Measurements from ENCODE around the gene LRMDA.

LRMDA gene

DNA sequence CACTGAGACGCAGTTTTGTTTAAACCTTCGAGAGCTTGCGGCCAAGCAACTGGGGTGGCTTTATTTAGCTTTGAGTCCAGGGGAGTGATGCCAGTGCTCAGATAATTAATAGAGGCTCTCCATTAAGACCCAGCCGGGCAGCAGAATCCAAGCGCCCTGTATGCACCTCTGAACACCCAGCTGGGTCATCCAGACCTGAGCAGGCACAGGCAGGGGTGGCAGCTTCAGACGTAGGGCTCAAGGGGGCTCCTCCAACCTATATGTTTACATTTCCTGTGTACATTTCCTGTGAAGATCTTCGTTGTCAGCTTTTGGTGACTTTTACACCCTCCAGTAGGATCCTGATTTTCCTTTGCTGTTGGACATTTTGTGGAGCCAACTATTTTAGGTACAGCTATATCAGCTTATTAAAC is 719.5 kb downstream of the LRMDA start:
- no peak for DNase-seq

GRCh38 chr10:76152186-76152585 is 720.8 kb downstream of the LRMDA start:
- no peak for DNase-seq

DNA sequence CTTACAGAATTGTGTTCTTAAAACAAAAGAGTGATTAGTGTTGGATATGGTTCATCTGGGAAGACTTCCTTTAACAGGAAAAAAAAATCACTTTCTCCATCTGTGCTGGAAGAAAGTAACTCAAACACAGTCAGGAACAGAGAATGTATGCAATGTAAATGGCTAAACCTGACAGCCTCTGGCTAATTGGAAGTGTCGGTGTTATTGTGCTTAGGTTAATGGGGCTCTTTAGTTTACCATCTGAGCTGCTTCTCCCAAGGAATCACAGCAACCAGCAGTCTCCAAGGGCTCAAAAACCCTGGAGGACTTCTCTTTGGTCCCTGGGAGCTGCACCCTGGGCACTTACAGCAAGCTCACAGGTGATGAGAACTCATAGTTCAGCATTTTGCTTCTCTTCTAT is 724.5 kb downstream of the LRMDA start:
- no peak for DNase-seq

DNA sequence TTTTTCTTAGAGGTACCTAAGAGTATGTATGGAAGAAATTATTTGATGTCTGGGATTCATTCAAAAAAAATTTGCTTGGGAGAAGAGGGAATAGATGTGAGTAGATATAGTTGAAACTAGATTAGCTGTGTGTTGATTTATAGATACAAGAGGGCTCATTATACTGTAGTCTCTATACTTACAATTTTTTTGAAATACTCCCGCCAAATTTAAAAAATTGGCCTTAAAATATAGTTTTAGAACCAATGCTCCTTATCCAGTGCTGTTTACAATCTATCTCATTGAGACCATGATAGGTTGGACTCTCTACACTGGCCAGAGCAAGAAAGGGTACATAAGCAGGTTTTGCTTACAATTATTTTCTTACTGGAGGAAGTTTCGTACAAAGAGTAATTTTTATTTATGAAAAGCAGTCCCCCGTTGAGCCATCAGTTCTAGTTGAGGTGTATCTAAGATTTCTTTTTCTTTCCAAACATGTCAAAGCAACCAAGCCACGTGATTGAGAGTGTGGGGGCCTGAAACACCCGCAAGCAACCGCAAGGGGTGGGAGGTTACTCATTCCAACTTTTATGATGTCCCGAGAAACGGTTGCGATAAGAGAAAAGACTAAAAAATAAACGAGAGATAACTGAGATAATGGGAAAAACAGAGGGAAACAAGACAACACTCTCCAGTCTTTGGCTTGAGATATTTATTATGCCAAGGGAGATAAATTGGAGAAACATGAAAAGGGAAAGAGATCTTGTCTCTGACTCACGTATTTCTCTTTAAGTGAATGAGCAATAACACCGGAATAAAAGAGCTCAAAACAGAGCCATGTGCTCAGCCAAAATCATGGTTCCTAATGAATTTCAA is 729.2 kb downstream of the LRMDA start:
- DNase-seq = no peak

DNA sequence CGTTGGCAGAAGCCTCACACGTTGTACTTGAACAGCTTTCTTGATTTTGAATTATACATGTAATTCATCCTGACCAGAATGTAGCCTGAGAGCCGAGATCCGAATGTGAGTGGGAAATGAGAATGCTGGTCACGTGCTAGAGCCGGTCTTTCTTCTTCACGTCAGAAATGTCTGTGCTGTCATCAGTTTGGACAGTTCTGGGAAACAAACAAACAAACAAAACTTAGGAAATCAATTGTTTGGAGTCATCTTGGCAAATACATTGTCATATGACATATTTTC is 729.8 kb downstream of the LRMDA start:
- no peak for DNase-seq

DNA sequence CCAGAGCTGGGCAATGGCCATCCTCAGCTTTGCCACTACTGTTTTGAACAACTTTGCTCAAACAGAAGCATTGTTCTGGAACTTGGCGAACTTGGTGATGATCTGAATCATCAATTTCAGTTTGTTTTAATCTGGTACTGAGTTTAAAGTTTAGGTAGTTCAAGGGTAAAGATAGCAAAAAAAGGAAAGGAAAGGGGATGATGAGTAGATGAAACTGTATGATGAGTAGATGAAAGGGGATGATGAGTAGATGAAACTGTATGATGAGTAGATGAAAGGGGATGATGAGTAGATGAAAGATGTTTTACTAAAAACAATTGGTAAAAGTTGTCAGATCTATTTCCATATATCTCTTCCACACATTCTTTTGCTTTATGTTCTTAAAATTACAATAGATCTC is 737.0 kb downstream of the LRMDA start:
- DNase-seq = no peak

- no peak for DNase-seq
Observed at GRCh38 chr10:76169246-76169645, 737.8 kb downstream of the LRMDA start.

DNA sequence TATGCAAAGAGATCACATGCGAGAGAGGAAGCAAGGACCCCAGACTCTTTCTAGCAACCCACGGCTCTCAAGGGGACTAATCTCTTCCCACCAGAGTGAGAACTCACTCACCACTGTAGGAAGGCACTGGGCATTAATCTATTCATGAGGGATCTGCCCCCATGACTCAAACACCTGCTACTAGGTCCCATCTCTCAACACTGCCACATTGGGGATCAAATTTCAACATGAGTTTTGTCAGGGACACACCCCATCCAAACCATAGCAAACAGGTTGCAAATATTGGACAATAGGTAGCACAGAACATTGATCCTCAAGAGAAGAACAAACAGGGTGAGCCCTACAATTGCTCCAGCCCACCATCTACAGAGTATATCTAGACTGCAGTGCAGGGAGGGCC is 740.6 kb downstream of the LRMDA start:
- no peak for DNase-seq

GRCh38 chr10:76175533-76176165 is 744.2 kb downstream of the LRMDA start:
- no peak for DNase-seq

- DNase-seq = no peak
Observed at GRCh38 chr10:76176166-76176550, 744.7 kb downstream of the LRMDA start.

DNA sequence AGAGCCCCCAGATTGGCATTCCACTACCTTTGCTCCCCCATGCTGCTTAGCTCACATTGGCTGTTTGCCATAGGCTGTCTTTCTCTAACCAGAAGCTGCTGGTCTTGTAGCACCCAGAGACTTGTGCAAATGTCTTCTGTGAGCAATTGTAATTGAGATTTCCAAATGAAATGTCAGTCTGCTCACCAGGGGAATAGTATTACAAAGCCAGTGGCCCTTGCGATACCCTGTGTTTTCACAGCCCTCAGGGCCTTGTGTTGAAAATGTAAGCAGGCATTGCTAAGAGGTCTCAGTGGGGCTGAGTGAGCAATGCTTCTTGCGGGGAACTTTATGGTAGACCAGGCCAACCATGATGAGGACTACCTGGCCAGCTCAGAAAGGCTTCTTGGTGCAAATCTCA is 746.5 kb downstream of the LRMDA start:
- DNase-seq = no peak

DNA sequence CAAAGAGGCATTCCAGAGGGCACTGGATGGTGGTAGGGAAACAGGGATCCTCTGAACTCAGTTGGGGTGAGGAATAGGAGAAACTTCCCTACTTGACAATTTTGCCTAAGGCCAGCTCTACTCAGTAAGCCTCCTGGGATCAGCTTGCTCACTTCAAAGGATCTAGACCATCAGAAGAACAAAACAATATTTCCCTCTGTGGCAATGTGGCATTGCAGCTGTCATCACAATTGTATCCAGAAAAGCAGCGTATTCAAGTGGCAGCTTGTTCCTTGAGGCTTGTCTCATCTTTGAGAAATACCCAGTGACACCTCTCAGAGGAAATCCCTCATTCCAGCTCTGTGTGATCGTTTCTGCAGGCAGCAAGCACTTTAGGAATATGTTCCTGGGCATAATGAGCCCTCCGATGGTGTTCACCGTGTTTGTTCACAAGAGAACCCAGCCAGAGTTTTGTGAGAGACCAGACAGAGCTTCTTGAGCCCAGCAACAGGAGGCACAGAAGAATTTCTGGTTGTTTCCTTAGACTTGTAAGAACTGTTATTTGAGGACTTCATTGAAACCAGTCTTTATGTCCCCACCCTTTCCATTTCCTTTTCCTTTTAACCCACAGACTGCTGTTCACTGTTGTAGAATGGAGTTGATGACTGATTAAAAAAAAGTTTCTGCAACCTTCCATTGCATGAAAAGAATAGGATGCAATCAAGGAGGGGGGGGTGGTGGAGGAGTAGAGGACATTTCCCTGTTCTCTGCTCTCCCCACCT is 747.3 kb downstream of the LRMDA start:
- DNase-seq = no peak

- DNase-seq = no peak
Observed at GRCh38 chr10:76179806-76180205, 748.4 kb downstream of the LRMDA start.

GRCh38 chr10:76184647-76185046 is 753.2 kb downstream of the LRMDA start:
- no peak for DNase-seq

GRCh38 chr10:76185471-76186301 is 754.3 kb downstream of the LRMDA start:
- DNase-seq = no peak

DNA sequence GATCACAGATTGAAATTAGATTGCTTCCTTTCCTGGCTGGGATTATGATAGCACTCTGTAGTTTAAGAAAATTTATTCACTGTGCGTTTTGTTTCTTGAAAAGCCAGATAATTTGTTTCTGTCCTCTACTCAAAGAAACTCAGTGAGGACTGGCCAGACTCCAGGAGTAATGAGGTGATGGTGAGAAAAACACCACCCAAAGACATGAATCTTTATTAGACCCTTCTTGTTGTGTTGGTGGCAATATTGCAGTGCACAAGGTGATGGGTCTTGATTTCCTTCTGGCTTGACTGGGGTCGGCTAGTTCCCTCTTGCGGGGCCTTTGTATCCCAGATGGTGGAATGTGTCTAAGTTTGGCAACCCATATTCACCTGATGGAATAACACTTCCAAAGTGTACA is 756.8 kb downstream of the LRMDA start:
- DNase-seq = no peak

DNA sequence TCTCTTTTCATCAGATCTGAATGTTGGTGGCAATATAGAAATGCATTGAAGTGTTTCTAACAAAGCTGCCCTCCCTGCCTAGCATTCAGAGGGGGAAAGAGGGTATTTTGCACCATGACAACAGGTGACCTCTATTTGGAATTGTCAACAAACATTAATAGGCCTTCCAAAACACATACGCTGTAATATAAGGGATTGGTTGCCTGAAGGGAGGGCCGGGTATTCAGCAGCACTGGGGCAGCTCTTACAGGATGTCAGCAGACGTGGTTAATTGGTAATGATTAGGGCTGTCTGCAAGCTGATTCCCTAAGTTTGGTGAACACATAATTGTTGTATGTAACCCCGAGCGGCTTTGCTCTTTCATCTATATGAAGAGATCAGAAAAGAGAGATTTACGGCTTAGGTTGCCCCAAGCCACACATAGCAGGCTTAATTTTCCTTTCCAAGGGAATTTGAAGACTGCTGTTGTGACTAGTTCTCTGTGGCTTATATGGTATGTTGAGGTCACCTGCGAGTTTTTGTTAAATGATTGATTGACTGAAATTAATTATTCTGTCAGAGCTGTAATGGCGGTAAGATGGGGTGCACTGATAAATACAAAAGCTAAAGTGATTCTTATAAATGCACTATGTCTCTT is 759.3 kb downstream of the LRMDA start:
- no peak for DNase-seq

DNA sequence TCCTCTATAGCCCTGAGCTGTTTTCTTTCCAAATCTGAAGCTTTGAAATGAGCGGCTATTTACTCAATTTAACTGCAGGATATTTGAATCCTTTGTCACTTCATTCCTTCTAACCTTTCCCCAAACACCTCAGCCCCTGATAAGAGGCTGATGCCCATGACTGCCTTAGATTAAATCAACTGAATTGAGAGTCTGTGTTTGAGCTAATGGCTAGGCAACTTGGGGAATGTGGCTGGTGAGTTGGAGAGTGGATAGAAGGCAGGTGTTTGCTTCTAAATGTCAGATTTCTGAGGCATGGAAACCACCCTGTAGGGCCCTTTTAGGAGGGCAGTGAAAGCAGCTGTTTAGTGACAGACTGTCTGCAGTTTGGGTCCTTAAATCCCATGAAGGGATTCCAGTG is 759.9 kb downstream of the LRMDA start:
- no peak for DNase-seq

GRCh38 chr10:76192151-76192550 is 760.7 kb downstream of the LRMDA start:
- DNase-seq = no peak

DNA sequence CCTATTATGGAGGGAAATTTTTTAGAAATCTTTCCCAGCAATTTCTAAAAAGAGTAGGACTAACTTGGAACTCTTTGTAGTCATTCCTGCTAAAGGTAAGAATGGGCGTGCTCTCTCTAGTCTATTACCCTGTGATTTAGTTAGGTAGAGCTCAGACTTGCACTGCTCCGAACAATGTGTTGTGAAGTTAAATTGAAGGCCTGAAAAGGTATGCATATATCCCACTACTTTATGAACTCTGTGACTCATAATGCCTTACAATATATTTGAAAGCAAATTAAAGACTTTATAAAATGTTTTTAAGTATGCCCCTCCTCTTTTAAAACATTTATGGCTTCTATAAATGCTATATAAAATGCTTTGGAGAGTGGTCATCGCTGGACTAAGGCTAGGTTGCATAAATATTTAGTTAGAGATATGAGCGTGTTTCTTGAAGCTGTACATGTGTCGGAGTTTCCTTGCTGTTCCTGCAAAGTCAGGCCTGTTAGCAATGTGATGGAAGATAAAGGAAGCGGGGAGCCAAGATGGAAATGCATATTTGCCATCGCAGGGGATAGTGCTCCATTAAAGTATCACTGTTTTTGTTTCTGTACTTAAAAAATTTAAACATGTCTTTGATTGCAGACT is 761.4 kb downstream of the LRMDA start:
- DNase-seq = no peak

DNA sequence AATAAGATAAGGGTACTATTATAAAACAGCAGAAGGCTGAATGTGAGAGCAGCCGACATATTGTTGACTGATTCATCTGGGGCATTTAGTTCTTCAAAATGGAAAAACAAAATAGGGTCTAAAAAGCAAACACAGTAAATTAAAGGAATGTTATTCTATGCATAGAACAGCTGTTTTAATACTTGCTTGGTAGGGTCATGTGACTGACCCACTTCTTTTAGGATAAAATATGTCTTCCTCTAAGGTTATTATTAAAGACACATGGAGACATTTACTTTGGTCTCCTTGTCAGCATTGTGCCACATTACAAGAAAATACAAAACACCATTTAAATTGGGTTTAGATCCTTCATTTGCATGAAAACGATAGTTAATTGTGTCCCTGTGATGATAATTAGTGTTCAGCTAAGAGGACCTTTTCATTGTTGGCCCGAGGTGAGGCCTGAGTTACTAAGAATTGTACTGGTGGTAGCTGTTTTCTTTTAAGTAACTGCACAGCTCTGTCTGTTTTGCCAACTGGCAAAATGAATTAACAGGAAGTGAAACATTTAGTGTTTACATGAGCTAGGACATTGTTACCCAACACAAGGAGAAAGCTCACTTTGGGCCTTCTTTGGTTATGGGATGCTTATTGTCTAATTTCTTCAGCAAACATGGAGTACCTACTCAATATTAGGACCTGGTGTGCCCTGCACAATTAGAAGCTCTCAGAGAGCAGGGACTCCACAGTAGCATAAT is 764.4 kb downstream of the LRMDA start:
- no peak for DNase-seq

DNA sequence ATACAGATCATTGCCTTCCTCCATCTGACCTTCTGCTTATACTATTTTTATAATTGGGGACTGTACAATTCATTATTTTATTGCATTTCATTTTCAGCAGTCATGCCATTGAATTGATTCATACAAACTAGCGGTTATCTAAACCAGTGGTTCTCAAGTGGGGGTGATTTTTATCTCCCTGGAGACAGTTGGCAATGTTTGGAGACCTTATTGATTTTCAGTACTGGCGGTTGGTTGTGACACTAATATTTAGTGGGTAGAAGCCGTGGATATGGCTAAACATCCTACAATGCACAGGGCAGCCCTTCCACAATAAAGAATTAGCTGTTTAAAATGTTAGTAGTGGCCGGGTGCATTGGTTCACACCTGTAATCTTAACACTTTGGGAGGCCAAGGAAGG is 765.9 kb downstream of the LRMDA start:
- no peak for DNase-seq
